Stimulated activated naive CD8-positive, alpha-beta T cell treated with anti-CD3 and anti-CD28 coated beads, Interleukin-15, amount 100 ng/mL, for 72 hours (primary cell): ENCODE results near the gene ING1.
"Not testable (repeated sequence)": the region's sequence is repeated elsewhere in the genome, so short reads cannot be mapped to it uniquely, and the experiment has no call there.

Source experiments
- ATAC-seq: fragments of 150-1000 bp; cut with Tn5 transposase; 2 replicates; pipeline ENCODE4 v1.10.0; 2021; ENCODE audit warnings: mild to moderate bottlenecking, moderate library complexity
- DNase-seq, 2 donors: peaks; one replicate each; pipeline ENCODE4 v3.0.0; 2021 to 2022
- H3K27ac Mint-ChIP-seq, 2 donors: one replicate each; pipeline ENCODE4 v1.8.0; 2022; ENCODE audit warnings: mild to moderate bottlenecking in 2 of 2, mixed read lengths in 2 of 2, moderate library complexity in 2 of 2
- H3K27me3 Mint-ChIP-seq: one replicate; pipeline ENCODE4 v1.8.0; 2022; ENCODE audit warnings: mixed read lengths
- H3K4me1 Mint-ChIP-seq: one replicate; pipeline ENCODE4 v1.8.0; 2022; ENCODE audit warnings: mild to moderate bottlenecking, mixed read lengths
- H3K4me3 Mint-ChIP-seq, 2 donors: one replicate each; pipeline ENCODE4 v1.8.0; 2022; ENCODE audit warnings: mild to moderate bottlenecking in 2 of 2, mixed read lengths in 2 of 2, moderate library complexity in 1 of 2
- H3K9me3 Mint-ChIP-seq, 2 donors: one replicate each; pipeline ENCODE4 v1.8.0; 2022; ENCODE audit warnings: mixed read lengths in 2 of 2

ING1 gene

DNA sequence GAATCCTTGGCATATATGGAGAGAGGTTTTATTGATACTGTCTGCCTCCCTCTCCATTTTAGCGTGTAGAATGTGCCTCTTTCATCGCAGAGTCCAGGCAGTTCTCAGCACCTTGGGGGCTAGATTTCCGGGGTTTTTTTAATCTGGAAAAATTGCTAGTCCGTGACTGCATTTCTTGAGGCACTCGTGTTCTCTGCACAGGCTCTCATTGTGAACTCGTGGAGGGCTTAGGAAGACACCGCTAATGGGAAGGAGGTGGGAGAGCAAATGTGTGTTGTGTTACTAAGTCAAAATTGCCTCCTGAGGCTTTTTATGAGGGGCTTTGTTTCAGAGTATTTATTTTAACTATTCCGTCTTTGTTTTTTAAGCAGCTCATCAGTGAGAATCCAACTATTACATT is 10.1 kb downstream of the ING1 start:
- Mint-ChIP-seq H3K4me1 (peaks cover 36% of the 10 kb centered on the region), H3K9me3 (no peaks in the 10 kb centered on the region), H3K27ac (peak overlapping the region in 1 of 2 donors; percentile 57), H3K4me3 (no peak overlapping the region), H3K27me3 (no peaks in the 10 kb centered on the region)
- DNase-seq = no peak
- no peak for ATAC-seq

DNA sequence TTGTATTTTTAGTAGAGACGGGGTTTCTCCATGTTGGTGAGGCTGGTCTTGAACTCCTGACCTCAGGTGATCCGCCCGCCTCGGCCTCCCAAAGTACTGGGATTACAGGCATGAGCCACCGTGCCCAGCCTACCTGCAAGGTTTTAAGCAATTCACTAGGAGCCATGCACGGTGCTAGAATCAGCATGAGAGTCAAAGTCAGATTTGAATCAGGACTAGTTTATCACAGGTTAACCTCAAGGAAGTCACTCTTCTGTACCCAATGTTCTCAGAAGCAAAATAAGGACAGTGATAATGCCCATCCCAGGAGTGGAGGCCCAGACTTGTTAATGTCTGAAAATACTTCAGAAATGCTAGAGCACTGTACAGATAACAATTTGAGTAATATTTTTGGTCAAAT is 12.7 kb downstream of the ING1 start:
- not testable (repeated sequence) for H3K27ac Mint-ChIP-seq, H3K4me3 Mint-ChIP-seq, H3K27me3 Mint-ChIP-seq, DNase-seq, H3K9me3 Mint-ChIP-seq
- peaks cover 27% of the 10 kb centered on the region for H3K4me1 Mint-ChIP-seq
- ATAC-seq = peak; percentile 79

DNA sequence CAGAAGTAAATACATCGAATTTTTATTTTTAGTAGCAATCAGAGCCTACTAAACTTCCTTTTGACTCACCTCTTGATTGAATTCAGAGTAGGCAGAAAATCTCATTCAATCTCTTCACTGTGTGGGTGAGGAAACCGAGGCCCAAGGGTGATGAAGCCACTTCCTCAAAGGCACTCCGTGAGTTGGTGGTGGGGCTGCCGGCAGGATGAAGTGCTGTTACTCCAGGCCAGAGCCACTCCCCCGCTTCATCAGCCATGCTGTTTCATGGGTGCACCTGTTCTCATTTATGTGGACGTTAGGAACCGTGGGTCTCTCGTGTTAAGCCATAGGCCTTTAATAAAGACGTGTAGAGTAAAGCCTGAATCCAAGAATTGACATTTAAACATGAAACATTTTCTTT is 13.2 kb downstream of the ING1 start:
- peak overlapping the region in 1 of 2 donors; percentile 54 for H3K4me3 Mint-ChIP-seq
- DNase-seq (peak; percentile 30 to 71), ATAC-seq (peak; percentile 98)

DNA sequence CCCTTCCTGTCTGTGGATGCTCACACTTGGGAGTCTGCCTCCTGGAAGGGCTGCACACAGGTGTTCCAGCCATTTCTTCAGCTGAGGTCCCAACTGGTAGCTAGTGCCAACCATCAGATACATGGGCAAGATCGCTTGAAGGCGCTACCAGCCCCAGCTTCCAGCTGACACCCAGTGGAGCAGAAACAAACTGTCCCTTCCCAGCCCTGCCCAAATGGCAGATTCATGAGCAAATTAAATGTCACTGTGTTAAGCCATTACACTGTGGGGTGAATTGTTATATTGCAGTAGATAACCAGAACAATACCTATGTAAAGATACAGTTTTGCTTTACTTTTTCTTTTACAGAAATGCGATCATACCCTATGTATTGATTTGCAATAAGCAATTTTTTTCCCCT is 17.6 kb downstream of the ING1 start:
- Mint-ChIP-seq H3K27ac (no peak overlapping the region), H3K4me3 (no peak overlapping the region), H3K27me3 (no peaks in the 10 kb centered on the region), H3K9me3 (peaks cover 5 to 7% of the 10 kb centered on the region in 2 donors), H3K4me1 (peaks cover 19% of the 10 kb centered on the region)
- DNase-seq (no peak), ATAC-seq (no peak)

More for the DNA sequence above, 13.2 kb downstream of the ING1 start:
- H3K27ac Mint-ChIP-seq = no peak overlapping the region
- H3K27me3 Mint-ChIP-seq = no peaks in the 10 kb centered on the region
- H3K9me3 Mint-ChIP-seq = no peaks in the 10 kb centered on the region
- peaks cover 27% of the 10 kb centered on the region for H3K4me1 Mint-ChIP-seq

DNA sequence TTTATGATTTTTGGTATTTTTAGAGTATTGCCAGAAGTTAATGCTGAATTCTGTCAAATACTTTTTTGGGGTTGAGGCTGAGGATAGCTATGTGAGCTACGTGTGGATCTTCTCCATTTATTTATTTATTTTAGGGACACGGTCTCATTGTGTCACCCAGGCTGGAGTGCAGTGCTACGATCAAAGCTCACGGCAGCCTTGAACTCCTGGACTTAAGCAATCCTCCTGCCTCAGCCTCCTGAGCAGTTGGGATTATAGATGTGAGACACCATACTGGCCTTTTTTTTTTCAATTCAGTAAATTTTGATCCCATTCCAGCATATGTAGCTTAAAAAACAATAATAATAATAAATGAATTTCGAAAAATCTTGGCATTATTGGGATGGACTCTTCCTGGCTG is 21.1 kb downstream of the ING1 start:
- Mint-ChIP-seq H3K4me3 (no peak overlapping the region), H3K4me1 (no peaks in the 10 kb centered on the region), H3K27ac (no peak overlapping the region), H3K27me3 (no peaks in the 10 kb centered on the region), H3K9me3 (peaks cover 5 to 7% of the 10 kb centered on the region in 2 donors)
- no peak for ATAC-seq
- no peak for DNase-seq

DNA sequence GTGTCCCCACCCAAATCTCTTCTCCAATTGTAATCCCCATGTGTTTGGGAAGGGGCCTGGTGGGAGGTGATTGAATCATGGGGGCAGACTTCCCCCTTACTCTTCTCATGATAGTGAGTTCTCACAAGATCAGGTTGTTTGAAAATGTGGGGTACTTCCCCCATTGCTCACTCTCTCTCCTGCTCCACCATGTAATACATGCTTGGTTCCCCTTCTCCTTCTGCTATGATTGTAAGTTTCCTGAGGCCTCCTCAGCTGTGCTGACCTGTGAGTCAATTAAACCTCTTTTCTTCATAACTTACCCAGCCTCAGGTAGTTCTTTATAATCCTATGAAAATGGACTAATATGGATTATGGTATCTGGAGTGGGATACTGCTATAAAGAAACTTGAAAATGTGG is 24.1 kb downstream of the ING1 start:
- H3K27me3 Mint-ChIP-seq = no peaks in the 10 kb centered on the region
- no peak for ATAC-seq
- no peak overlapping the region for H3K4me3 Mint-ChIP-seq
- H3K4me1 Mint-ChIP-seq = no peaks in the 10 kb centered on the region
- peaks cover 5 to 8% of the 10 kb centered on the region in 2 donors for H3K9me3 Mint-ChIP-seq
- no peak for DNase-seq
- no peak overlapping the region for H3K27ac Mint-ChIP-seq

DNA sequence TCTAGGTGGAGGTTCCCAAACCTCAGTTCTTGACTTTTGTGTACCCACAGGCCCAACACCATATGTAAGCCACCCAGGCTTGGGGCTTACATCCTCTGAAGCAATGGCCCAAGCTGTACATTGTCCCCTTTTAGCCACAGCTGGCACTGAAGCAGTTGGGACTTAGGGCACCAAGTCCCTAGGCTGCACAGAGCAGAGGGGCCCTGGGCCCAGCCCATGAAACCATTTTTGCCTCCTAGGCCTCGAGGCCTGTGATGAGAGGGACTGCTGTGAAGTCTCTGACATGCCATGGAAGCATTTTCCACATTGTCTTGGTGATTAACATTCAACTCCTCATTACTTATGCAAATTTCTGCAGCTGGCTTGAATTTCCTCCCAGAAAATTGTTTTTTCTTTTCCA is 30.2 kb downstream of the ING1 start:
- no peak for DNase-seq
- no peaks in the 10 kb centered on the region for H3K4me1 Mint-ChIP-seq
- H3K9me3 Mint-ChIP-seq = peaks cover 7 to 22% of the 10 kb centered on the region in 2 donors
- H3K4me3 Mint-ChIP-seq = no peak overlapping the region
- no peaks in the 10 kb centered on the region for H3K27me3 Mint-ChIP-seq
- no peak overlapping the region for H3K27ac Mint-ChIP-seq
- ATAC-seq = no peak

DNA sequence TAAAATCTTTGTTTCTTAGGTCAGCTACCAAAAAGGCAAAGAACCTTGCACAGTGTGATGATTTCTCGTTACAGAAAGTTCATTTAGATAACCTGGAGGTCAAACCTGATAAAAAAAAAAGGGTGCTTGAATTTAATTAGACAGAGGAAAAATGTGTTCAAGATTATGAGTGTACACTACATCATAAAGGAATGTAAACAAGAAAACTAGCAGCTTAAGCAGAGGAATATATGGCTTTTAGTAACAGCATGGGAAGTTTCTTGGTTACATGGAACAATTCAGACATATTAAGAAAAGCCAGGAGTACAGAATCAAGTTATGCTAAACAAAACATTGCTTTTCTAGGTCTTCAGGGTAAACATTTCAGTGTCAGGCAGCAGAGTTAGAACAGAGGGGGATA is 32.9 kb downstream of the ING1 start:
- no peak for ATAC-seq
- Mint-ChIP-seq H3K9me3 (peaks cover 10 to 26% of the 10 kb centered on the region in 2 donors), H3K27ac (no peak overlapping the region), H3K4me3 (no peak overlapping the region), H3K27me3 (no peaks in the 10 kb centered on the region), H3K4me1 (no peaks in the 10 kb centered on the region)
- DNase-seq = no peak

DNA sequence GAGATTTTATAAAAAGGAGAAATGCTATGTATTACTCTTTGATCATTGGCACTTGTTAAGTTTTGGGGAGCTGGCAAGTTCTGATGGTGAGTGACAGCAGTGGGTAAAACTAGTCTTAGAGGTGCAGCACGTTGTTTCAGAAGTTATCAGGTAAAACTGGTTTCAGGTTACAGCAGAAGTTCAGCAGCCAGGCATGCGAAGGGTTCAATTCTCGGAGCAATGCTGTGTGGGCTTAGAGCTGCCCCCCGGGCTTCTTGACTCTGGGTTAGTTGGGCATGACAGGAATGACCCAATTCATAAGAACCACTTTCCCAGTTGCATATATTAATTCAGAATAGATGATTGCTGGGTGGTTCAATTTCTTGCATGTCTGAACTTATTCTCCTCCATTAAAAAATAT is 34.8 kb downstream of the ING1 start:
- Mint-ChIP-seq H3K4me3 (no peak overlapping the region), H3K27me3 (no peaks in the 10 kb centered on the region), H3K4me1 (no peaks in the 10 kb centered on the region), H3K9me3 (peaks cover 10 to 18% of the 10 kb centered on the region in 2 donors), H3K27ac (no peak overlapping the region)
- DNase-seq = no peak
- ATAC-seq = no peak

DNA sequence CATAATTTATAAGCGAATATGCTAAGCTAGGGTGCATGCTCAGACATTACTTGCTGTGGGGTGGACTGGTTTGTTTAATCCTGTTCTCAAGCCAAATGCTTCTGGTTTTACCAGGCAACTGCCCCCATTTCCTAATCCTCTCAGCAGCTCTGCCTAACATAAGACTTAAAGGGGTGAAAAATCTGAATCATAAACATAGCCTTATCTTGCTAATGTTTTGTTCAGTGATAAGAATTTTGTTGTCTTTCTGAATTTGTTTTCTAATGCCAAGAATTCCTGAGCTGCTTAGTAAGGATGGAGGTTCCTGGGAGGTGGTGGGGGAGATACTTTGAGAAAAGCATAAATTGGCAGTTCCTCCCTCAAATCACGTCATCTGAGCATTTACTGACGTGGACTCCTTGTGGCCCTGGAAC is 42.7 kb downstream of the ING1 start:
- Mint-ChIP-seq H3K27me3 (peaks cover 26% of the 10 kb centered on the region), H3K27ac (no peak overlapping the region), H3K4me1 (no peaks in the 10 kb centered on the region), H3K9me3 (no peaks in the 10 kb centered on the region), H3K4me3 (no peak overlapping the region)
- ATAC-seq = no peak
- DNase-seq = no peak

DNA sequence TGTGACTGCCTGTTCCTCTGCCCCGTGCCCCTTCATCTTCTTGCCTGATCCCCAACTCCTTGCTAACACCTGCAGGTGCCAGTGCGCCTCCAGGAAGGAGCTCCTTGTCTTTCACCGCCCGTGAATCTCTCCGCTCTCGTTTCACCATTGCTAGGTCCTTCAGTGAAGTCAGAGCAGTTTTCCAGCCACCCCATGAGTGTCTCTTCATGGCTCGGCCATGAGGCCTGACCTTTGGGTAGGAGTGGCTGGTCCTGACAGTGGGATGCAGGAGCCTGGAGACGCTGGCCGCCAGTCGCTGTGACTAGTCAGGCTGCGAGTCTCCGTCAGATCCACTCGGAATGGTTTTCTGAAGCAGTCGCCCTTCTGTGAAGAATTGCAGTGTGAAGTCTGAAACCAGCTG is 43.8 kb downstream of the ING1 start:
- no peaks in the 10 kb centered on the region for H3K9me3 Mint-ChIP-seq
- no peak overlapping the region for H3K4me3 Mint-ChIP-seq
- no peak for ATAC-seq

DNA sequence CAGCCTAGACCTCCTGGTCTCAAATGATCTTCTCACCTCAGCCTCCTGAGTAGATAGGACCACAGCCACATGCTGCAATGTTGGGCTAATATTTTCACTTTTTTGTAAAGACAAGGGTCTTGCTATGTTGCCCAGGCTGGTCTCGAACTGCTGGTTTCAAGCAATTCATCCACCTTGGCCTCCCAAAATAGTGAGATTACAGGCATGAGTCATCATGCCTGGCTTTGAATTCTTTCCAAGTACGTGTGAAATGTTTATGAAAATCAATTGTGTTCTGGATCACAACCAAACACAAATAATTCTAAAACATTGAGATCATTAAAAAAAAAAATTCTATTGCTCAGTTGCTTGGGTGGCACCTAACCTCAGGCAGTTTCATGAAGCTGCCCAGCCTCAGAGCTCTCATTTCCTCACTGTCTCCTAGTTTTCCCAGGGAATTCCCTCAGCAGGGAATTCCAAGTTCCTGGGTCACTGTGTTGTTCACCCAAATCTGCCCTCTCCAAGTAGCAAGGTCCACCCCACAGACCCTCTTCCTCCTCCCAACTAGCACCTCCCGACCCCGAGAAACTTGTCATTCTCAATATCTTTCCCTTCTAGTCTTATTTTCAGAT is 44.8 kb downstream of the ING1 start:
- no peak for DNase-seq
- no peaks in the 10 kb centered on the region for H3K4me1 Mint-ChIP-seq

More for the DNA sequence above, 43.8 kb downstream of the ING1 start:
- H3K4me1 Mint-ChIP-seq = no peaks in the 10 kb centered on the region
- no peak for DNase-seq
- H3K27ac Mint-ChIP-seq = no peak overlapping the region
- peaks cover 26% of the 10 kb centered on the region for H3K27me3 Mint-ChIP-seq

DNA sequence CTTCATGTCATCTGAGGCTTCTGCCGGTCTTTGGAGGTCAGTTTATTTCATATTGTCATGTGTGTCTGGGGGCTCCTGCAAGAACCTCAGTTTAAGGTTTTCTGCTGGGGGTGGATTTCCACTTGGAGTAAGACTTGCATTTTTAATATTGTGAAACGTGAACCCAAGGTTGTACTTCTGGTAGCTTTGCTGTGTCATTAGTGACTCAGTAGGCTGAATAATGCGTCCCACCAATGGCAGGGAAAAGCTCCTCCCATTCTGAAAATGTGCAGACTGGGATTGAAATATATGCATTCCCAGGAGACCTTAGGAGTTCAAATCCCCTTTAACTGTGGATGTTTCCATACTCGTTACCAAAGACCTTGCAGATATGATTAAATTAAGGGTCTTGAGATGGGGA is 46.2 kb downstream of the ING1 start:
- no peak overlapping the region for H3K4me3 Mint-ChIP-seq

More for the DNA sequence above, 44.8 kb downstream of the ING1 start:
- Mint-ChIP-seq H3K9me3 (peaks cover 0 to 2% of the 10 kb centered on the region in 2 donors), H3K27me3 (peaks cover 26% of the 10 kb centered on the region), H3K4me3 (no peak overlapping the region), H3K27ac (no peak overlapping the region)
- no peak for ATAC-seq

DNA sequence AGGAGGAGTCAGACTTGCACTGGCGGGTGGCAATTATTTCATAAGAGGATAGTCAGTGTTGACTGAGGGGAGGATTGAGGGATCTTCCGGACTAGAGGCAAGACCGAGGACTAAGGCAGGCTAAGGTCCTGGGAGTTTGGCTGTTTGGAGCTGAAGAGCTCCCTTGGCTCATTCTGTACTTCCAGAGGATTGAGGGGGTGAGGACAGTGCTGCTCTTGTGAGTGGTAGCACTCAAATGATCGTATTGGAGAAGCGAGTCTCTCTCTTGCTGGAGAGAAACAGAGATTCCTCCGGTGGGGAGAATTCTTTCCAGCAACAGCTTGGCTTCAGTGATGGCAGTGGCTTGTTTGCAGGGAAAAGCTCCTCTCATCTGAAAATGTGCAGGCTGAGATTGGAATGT is 47.1 kb downstream of the ING1 start:
- ATAC-seq (no peak), DNase-seq (no peak)
- H3K4me1 Mint-ChIP-seq = no peaks in the 10 kb centered on the region
- H3K27ac Mint-ChIP-seq = no peak overlapping the region
- H3K27me3 Mint-ChIP-seq = peaks cover 39% of the 10 kb centered on the region
- no peak overlapping the region for H3K4me3 Mint-ChIP-seq
- H3K9me3 Mint-ChIP-seq = peaks cover 0 to 12% of the 10 kb centered on the region in 2 donors

More for the DNA sequence above, 46.2 kb downstream of the ING1 start:
- ATAC-seq (no peak), DNase-seq (no peak)
- no peaks in the 10 kb centered on the region for H3K4me1 Mint-ChIP-seq
- H3K27me3 Mint-ChIP-seq = peaks cover 34% of the 10 kb centered on the region
- no peak overlapping the region for H3K27ac Mint-ChIP-seq
- peaks cover 0 to 12% of the 10 kb centered on the region in 2 donors for H3K9me3 Mint-ChIP-seq

DNA sequence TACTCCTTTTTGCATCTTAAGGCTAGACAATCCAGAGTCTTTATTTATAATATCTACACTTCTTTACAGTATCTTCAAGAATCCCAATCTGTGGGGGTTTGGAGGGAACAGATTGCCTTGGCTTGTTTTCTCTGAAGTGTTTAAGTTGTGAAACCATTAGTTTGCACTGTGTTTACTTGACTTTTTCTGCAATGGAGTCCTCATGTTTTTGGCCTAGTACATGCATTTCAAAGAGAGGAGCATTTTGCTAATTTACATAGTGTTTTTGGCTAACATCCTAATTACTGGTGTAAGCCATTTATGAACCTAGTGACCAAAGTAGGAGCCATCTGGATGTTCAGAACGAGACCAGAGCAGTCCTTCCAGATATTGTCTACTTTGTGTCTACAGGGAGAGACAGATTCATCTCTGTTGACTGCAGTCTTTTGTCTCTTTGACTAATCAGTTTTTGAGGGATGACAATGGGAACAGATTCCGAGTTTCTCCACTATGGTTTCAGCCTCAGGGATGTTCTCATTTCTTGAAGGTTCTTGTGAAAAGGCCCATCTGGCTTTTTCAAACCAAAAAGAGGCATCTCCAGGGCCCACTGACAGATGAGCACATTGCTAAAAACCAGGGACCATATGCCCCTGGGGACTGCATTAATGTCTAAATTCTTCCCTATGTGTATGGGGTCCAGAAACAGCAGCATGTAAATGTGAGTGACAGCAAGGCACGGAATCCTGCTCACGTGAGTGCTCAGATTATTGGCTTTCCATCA is 53.4 kb downstream of the ING1 start:
- DNase-seq = no peak
- Mint-ChIP-seq H3K27ac (no peak overlapping the region), H3K27me3 (peaks cover 23% of the 10 kb centered on the region), H3K4me3 (no peak overlapping the region), H3K4me1 (no peaks in the 10 kb centered on the region), H3K9me3 (peaks cover 0 to 12% of the 10 kb centered on the region in 2 donors)
- ATAC-seq = no peak

DNA sequence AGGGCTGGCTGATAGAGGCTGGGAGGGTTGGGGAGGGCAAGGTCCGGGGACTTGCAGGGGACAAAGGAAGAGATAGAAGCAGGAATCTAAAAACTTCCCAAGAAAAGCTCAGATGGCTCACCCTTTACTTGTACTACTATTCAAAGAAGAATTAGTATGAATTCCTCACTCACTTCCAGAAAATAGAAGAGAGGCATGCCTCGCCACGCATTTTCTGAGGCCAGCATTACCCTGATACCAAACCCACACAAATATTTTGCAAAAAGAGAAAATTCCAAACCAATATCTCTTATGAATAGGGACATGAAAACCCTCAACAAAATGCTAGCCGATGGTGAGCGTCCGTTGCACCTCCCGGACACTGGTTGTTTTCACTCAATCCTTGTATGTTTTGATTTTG is 54.0 kb downstream of the ING1 start:
- ATAC-seq = no peak
- Mint-ChIP-seq H3K4me3 (no peak overlapping the region), H3K9me3 (peaks cover 0 to 12% of the 10 kb centered on the region in 2 donors), H3K27me3 (peaks cover 23% of the 10 kb centered on the region), H3K27ac (no peak overlapping the region), H3K4me1 (no peaks in the 10 kb centered on the region)
- no peak for DNase-seq
